HG03045 (cell line): Measurements from ENCODE around the gene POC1B.

Experiments
- ATAC-seq: cut with Tn5 transposase; IDR thresholded peaks from one replicate; pipeline ENCODE4 v1.9.1; 2021; ENCODE audit warnings: mild to moderate bottlenecking, moderate library complexity; ENCODE audit not compliant: unreplicated experiment

The POC1B gene

DNA sequence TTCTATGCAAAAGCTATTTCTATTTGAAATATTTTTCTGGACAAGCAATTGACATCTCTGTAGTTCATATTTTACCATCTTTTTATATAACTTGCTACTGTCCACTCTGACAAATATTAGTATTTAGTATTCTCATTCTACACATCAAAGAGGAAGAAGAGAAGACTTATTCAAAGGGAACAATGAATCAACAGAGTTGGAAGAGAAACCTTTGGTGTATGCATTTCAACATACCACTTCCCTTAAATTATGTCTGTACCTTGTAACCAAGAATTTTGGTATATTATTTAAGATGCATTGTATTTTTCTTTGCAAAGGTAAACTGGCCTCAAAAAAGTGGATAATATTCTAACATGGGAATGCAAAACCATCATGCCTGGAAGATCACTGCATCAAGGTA, 101.5 kb downstream of the POC1B start:
- ATAC-seq, result no peak

DNA sequence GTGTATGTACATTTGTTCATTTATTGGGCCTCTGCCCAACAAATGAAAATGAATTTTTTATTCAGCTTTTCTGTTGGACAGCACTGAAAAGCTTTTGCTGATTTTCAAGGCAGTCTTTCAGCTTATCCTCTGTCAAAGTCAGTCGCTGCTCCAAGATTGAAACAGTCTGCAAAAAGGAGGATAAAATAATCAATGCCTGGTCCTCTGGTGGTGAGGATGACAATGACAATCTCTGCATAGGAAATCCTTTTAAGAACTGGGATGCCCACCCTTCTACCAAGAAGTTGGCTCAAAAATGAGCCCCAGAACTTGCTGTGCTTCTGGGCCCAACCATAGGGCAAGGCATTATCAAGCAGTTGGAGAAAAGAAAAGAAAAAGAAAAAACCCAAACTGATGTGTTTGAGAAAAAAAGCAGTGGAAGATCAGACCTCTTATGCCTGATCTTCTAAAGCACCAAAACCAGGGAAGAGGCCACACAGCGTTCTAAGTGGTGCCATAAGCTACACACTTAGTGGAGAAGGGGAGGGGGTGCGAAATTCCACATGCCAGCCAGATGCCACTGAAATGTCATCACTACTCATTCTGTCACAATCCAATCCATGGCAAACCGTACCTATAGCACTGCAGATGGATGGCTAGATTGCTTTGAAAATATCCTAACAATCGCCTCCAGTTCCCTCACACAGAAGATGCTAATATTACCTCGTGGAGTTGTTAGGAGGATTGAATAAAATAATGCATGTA, 104.6 kb downstream of the POC1B start:
- no peak for ATAC-seq

DNA sequence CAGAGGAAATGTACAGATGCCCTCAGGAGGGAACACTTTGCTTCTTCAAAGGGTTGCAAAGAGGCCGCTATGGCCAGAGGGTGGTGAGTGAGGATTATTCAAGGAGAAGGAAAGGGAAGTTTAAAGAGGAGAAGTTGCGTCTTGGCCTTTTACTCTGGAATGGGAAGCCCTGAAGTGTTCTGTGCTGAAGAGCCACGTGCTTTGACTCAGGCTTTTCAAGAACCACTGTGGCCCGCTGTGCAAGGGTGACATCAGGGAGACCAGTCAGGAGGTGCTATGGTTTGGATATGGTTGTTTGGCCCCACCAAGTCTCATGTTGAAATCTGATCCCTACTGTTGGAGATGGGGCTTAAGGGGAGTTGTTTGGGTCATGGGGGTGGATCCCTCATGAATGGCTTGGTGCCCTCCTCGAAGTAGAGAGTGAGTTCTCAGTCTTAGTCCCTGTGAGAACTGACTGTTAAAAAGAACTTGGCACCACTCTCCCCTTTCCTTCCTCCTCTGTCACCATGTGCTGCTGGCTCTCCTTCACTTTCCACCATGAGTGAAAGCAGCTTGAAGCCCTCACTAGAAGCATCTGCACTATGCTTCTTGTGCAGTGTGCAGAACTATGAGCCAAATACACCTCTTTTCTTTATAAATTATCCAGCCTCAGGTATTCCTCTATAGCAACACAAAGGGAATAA, 107.5 kb downstream of the POC1B start:
- no peak for ATAC-seq

DNA sequence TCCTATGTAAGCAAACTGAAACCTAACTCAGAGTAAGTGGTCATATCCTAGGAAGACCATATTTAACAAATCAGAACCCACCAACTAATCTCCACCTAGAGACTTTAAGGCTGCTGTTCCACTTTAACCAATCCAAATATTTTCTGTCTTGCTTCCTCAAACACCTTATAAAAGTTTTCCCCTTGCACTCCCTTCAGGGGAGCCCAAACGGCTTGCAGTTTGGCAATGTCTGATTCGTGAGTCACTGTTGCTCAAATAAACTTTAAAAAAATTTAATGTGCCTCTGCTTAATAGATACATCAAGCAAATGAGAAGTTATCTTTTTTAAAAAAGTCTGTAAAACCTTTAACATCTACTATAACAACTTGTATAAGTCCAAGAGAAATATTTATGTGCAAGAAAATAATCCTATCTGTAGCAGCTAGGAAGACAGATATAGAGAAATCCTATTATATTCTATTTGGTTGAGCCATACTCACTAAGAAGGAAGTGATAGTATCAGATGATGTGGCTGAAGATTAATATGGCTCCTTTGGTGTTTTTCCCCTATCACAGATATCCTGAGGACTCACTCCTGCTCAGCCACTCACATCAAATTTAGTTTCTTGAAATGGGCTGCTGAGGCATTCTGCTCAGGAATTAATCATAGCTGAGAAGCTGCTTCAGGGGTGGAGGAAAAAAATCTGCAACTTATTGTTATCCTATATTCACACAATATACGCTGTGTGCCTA, 108.4 kb downstream of the POC1B start:
- no peak for ATAC-seq

DNA sequence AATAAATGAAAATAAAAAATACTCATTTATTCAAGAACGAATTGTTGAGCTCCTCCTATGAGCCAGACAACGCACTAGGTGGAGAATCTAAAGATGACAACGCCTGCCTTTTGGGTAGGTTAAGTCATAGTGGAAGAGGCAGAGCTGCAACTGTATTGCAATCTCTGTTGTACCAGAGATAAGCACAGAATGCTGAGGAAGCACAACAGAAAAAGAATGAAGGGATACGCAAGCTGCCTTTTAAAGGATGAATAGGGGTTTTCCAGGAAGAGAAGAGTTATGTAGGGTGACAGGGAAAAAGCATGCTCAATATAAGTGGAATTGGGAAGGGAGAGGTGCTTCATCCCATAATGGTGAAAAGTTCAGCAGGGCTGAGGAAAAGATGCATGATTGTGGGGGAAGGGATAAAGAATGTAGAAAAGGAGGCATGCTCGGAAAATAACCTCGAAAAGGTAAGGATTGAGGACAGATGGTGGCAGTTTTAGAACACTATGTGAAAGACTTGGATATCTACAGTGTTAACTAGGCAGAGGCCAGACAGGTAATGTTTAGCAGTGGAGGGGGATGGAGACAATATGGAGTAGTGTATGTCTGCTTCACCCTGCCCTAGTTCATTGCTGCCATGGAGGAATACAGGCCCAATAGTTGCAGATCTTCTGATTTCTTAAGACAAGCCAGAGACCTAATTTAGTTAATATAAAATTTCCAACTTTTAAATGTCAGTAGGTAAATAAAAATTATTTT, 109.6 kb downstream of the POC1B start:
- no peak for ATAC-seq

DNA sequence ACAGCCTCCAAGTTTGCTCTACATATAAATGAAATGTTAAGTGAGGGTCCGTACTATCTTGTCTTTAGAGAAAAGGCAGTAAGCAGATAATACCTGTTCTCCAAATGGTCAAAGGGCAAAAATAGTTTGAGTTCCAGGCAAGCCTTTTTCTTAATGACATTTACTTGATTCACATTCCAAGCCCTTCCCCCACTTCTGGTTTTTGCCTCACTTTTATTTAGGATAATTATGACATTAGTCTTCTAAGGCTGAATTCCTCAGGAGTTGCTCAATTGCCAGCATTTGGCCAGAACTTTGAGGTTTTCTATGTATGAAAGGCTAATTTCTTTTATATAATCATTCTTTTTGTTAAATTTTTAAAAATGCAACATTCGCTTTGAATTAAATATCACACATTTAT, 111.0 kb downstream of the POC1B start:
- ATAC-seq, result no peak

DNA sequence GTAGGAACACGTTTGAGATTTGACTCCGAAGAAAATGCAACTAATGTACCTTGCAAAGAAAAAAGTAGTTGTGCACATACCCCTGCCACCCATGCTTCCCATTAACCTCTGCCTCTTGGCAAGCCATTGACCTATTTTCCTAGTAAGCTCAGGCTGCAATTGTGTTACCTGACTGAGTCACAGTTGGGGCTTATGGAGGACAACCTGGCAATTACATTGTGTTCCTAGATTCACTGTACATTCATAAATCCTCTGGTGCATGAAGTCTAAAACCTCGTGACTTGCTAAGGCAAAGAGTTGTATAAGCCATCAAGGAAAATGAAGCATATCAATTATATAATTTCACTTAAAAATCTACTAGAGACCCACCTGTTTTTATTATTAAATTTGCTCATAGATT, 111.5 kb downstream of the POC1B start:
- ATAC-seq, result no peak

DNA sequence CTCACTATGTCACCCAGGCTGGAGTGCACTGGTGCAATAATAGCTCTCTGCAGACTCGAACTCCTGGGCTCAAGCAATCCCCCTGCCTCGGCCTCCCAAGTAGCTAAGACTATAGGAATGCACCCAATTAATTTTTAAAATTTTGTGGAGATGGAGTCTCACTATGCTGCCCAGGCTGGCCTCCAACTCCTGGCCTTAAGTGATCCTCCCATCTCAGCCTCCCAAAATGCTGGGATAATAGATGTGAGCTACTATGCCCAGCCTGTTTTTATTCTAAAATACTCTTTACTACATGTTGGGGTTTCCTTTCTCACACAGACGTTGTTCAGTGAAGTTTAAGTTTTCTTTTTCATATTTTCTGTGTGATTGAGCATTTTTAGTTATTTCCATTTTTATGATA, 112.6 kb downstream of the POC1B start:
- no peak for ATAC-seq

DNA sequence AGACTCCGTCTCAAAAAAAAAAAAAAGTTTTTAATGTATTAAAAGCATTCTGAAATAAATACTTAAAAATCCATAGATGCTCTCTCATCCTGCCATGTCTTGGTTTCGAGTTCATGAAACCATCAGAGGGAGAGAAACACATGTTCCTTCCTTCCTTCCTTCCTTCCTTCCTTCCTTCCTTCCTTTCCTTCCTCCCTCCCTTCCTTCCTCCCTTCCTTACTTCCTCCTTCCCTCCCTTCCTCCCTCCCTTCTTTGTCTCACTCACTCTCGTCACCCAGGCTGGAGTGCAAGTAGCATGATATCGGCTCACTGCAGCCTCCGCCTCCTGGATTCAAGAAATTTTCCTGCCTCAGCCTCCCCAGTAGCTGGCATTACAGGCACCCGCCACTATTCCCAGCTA, 113.2 kb downstream of the POC1B start:
- ATAC-seq, result no peak

DNA sequence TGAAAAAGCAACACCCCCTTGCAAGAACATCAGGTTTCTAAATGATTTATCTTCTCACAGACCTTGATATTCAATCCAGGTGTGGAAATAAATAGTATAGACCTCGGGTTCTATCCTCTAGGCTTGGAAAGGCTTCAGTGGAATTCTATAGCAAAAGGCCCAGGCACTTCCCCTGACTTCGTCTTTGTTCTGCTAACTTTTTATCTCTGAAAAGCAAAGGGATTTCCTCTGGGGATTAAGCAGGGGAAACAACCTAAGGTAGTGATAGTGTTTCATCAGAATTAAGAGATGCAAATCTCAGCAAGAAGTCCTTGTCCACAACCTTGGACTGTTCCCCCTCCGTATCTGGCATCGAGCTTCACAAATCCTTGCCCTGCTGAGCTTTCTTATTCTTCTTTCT, 114.0 kb downstream of the POC1B start:
- no peak for ATAC-seq

DNA sequence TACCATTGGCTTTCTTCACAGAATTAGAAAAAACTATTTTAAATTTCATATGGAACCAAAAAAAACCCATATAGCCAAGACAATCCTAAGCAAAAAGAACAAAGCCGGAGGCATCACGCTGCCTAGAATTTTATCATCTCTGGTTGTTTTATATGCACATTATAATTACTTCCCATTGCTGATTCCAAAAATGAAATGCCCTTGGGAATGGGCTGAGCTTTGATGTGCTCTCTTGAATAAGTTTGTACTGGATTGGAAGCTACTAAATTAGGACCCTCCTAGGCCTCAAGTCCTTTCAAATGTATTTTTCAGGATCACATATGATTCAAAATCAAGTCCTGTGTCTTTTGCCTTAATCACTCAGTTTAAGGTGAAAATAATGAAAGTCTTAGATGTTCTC, 114.6 kb downstream of the POC1B start:
- ATAC-seq, result no peak

DNA sequence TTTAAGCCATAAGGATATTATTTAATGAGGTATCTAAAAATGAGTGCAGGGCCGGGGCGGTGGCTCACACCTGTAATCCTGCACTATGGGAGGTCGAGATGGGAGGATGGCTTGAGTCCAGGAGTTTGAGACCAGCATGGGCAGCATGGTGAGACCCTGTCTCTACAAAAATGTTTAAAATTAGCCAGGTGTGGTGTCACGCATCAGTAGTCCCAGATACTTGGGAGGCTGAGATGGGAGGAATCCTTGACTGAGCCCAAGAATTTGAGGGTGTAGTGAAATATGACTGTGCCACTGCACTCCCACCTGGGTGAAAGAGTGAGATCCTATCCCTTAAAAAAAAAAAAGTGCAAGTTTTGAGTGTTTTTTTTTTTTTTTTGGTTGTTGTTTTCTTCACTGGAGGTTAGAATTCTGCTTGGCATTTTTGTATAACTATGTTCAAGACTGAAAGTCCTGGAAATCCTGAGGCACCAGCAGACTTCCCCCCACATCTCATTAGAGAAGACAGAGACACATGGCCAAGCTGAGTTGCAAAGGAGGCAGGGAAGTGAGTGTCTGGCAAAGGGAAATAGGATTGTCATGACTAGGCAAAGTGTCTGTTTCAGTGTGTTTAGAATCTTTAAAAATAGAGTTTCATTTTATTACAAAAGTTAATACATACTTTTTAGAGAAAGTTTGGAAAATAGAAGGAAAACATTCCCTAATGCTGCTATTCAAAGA, 120.1 kb downstream of the POC1B start:
- ATAC-seq, result no peak

DNA sequence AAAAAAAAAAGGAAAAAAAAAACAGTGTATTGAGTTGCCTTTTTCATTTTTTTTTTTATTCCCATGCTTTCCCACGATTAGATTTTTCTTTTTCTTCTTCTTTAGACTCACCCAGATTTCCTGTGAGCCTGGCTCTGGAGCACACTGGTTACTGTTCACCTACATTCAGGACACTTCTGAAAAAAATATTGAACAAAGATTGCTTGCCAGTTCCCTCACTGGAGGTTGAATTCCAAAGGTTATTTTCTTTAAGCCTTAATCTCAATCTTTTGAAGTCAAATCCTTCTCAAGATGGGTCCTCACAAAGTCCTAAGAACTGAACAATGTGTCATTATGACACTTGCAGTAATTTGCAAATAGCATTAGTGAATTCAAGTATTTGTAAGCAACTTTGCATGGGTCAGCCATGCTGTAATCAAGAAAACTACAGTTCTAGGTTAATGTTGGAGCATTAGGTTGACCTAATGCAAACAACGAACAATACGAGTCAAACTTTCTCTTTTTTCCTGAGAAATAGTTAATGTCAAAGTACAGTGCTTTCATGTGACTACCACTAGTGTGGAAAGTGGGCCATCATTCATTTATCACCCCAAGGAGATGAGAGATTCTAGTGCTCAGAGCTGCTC, 124.3 kb downstream of the POC1B start:
- no peak for ATAC-seq

DNA sequence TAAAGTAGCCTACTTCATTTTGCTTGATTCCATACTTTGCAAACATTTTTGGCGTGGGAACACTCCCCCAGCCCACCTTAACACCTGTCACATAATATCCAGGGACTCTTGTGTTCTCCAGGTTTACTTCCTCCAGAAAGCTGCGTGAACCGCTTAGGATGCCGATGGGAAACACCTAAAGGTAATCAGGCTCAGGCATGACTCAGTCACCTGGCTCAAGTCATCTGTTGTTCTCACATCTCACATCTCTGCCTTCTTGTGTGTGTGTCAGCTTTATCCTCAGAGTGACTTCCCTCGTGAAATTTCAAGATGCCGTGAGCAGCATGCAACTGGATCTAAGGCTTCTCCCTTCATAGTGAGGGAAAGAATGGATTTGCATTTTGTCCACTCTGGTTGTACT, 125.4 kb downstream of the POC1B start:
- no peak for ATAC-seq

DNA sequence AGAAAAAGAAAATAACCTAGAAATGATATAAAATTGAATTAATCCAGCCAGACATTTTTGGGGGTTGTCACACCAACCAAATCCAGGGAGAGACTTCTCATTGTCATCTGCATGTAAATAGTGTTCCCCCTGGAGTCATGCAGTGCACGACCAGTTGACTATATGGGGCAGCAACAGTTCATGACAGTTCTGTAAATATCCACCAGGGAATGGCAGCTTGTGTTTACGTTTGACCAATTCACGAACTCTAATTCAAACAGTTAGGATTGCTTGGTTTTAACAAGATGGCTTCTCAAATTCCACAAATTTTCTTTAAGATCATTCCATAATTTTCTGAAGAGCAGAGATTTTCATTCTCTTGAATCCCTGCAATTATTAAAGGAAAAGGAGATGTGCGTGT, 130.1 kb downstream of the POC1B start:
- ATAC-seq, result no peak

DNA sequence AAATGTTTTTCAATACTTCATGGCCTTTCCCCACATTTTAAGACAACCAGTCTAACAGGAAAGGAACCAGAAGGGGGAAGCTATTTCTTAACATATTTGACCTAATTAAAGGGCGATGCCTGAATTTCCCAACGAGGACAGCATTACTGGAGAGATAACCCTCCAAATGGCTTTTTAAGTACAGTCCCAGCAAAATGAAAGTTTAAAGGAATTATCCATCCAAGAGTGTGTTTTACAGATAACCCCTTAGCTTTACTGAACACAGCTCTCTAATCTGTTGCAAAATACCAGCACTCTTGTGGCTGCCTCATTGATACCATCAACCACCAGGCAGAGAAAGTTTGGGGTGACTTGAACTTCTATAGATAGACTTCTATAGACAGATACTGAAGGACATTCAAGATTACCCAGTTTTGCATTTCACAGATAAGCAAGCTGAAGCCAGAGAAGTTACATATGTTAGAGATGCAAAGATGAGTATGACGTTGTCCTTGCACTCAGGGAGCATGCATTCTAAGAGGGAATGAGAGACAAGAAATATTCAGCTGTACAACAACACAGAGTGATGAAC, 132.2 kb downstream of the POC1B start:
- no peak for ATAC-seq

DNA sequence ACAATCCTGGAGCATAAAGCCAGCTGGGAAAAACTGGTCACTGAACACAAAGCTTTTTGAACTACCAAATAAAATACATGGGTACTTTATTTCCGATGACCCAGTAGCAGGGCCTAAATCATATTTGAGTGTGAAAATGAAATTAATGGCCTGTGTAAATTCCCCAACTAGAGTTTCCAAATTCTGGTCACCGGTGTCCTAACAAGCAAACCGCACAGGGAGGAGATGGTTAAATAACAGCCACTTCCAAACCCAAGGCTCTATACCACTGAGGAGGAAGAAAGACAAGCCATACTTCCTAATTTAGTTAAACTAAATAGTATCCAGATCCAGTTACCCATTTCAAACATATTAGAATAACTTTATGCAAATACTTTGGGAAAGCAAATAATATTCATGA, 133.5 kb downstream of the POC1B start:
- ATAC-seq, result no peak

DNA sequence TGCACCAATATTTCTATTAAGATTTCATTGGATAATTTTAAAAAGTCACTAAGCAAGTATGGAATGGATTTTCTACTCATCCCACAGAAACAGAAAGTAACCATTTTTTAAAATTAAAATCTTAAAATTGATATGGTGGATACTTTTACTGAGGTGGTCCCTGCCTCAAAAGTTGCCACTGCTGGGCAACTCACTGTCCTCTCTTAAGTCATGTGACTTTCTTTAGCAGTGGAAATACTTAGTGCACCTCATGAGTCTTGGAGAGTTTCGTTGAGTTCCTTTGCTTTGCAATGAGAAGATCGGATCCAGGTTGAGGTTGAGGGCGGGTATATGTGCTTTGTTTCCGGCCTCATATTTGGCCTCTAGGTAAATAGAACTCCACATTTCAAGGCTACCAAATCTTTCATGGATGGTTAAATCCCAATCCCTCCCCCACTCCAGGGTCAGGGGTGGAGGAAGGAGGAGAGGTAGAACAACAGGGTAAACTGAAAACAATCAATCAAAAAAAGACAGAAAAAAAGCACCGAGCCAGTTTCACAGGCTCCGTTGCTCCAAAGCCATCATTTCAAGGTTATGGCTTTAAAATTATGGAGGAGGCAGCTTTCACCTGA, 134.0 kb downstream of the POC1B start:
- no peak for ATAC-seq

DNA sequence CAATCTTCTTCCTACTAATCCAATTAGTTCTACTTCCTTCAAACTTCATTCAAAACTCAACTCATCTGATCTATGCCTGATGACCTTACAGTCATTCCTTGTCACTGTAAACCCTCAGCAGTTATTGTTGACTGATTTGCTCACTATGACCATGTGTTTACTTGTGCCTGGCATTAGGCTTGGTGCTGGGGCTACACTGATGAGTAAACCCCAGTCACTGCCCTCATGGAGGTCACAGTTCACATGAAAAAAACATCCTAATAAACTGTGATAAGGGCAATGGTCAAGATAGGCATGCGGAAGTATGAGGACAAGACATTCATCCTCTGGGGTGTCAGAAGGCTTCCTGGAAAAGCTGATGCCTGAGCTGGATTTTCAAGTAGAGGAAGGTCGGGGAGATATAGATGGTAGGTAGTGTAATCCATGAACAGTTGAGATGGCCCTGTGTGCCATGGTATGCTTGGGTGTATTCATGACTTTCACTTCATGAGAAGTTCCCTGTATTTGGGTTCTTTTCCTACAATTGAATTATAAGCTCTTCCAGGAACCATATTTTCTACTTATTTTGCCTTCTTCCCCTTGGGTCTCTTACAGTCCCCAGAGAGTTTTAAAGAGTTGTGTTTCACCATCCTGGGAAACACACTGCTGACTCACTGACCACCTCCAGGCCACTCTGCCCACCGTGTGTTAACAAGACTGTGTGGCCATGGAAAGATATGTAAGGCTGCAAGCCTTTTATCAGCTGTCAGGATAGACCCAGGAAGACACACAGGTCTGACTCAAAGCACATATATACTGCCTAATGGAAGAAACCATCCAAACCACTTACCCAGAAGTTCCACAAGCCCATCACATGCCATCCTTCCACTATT, 134.8 kb downstream of the POC1B start:
- no peak for ATAC-seq
